HG02759 (cell line): ENCODE measurements around the gene OSER1.

Experiments
- ATAC-seq: cut with Tn5 transposase; IDR thresholded peaks from one replicate; pipeline ENCODE4 v1.9.1; 2021; ENCODE audit warnings: mild to moderate bottlenecking, moderate library complexity; ENCODE audit not compliant: unreplicated experiment

Gene OSER1

GRCh38 chr20:44228465-44229258 is 18.1 kb upstream of the OSER1 start:
- no peak for ATAC-seq

GRCh38 chr20:44224637-44225036 is 14.1 kb upstream of the OSER1 start:
- no peak for ATAC-seq

- ATAC-seq, result no peak
Observed at GRCh38 chr20:44223721-44224120, 13.2 kb upstream of the OSER1 start.

GRCh38 chr20:44222633-44223368 is 12.2 kb upstream of the OSER1 start:
- ATAC-seq, result no peak

- ATAC-seq, result no peak
Observed at GRCh38 chr20:44222027-44222426, 11.5 kb upstream of the OSER1 start.

- ATAC-seq, result no peak
Observed at GRCh38 chr20:44221368-44221954, 10.9 kb upstream of the OSER1 start.

GRCh38 chr20:44219791-44220190 is 9.2 kb upstream of the OSER1 start:
- no peak for ATAC-seq

GRCh38 chr20:44219170-44219730 is 8.7 kb upstream of the OSER1 start:
- ATAC-seq, result no peak

- no peak for ATAC-seq
Observed at GRCh38 chr20:44218446-44218845, 7.9 kb upstream of the OSER1 start.

GRCh38 chr20:44217342-44218092 is 6.9 kb upstream of the OSER1 start:
- no peak for ATAC-seq

GRCh38 chr20:44215125-44215524 is 4.6 kb upstream of the OSER1 start:
- no peak for ATAC-seq

- no peak for ATAC-seq
Observed at GRCh38 chr20:44212792-44213191, 2.2 kb upstream of the OSER1 start.

GRCh38 chr20:44211177-44212039 is 837 bp upstream of the OSER1 start:
- ATAC-seq, result no peak

GRCh38 chr20:44209686-44210405 is 725 bp downstream of the OSER1 start:
- ATAC-seq, result no peak

GRCh38 chr20:44208770-44209169 is 1.8 kb downstream of the OSER1 start:
- no peak for ATAC-seq

- ATAC-seq, result no peak
Observed at GRCh38 chr20:44208165-44208564, 2.4 kb downstream of the OSER1 start.

- ATAC-seq, result no peak
Observed at GRCh38 chr20:44207126-44207723, 3.3 kb downstream of the OSER1 start.

- ATAC-seq, result no peak
Observed at GRCh38 chr20:44206132-44206531, 4.4 kb downstream of the OSER1 start.

- ATAC-seq, result no peak
Observed at GRCh38 chr20:44204832-44205215, 5.7 kb downstream of the OSER1 start.
